Thoracic aorta (tissue), 2 donors: ENCODE data around the gene RCBTB2. TPM values are rescaled to one million over a fixed set of nuclear protein-coding genes. Genes with fewer than 3 reads are reported as not detected.

Source experiments
- ATAC-seq: fragments of 150-250 bp; one replicate; pipeline ENCODE4 v1.8.0; 2017; ENCODE audit warnings: low read depth; ENCODE audit not compliant: insufficient number of reproducible peaks, low FRiP score
- DNase-seq: peaks from one replicate; pipeline ENCODE4 v3.0.0-alpha.2; 2020; ENCODE audit warnings: low spot score
- H3K27ac ChIP-seq, 2 donors: fragments of 200-600 bp; sonication (generic); 1 replicate in 1 of 2; 2 replicates in 1 of 2; pipeline ENCODE4 v1.5.1; 2016; ENCODE audit warnings: mild to moderate bottlenecking in 2 of 2, moderate library complexity in 2 of 2
- H3K27me3 ChIP-seq: fragments of 200-600 bp; sonication (generic); replicated peaks from 2 replicates; pipeline ENCODE4 v1.6.0; 2016; ENCODE audit warnings: mild to moderate bottlenecking; ENCODE audit not compliant: insufficient read depth
- H3K36me3 ChIP-seq: fragments of 200-600 bp; sonication (generic); one replicate; pipeline ENCODE4 v1.5.1; 2016
- H3K4me1 ChIP-seq, 2 donors: fragments of 200-600 bp; sonication (generic); 1 replicate in 1 of 2; 2 replicates in 1 of 2; pipeline versions ENCODE4 v1.5.1 to v1.6.0; 2016; ENCODE audit warnings: low read depth in 2 of 2, mild to moderate bottlenecking in 1 of 2; ENCODE audit not compliant: control insufficient read depth in 1 of 2
- H3K4me3 ChIP-seq: fragments of 200-600 bp; sonication (generic); 2 replicates; pipeline ENCODE4 v1.5.1; 2016; ENCODE audit warnings: mild to moderate bottlenecking
- H3K9me3 ChIP-seq: fragments of 200-600 bp; sonication (generic); 2 replicates; pipeline ENCODE4 v1.5.1; 2016
- total RNA-seq, 2 donors: library from RNA; depleted of rRNA; stranded (reverse); fragments of >200 nt; gene quantifications; one replicate each; pipeline versions ENCODE4 v1.1.0 to v1.2.3, GENCODE V29; 2016
- TF ChIP-seq, protein P1 (sequence below): fragments of 200-600 bp; sonication (generic); IDR thresholded peaks from one replicate; pipeline ENCODE4 v1.5.1; 2019; ENCODE audit warnings: antibody characterized with exemption

Gene RCBTB2
- total RNA-seq, 2 donors from 2014 or later = 15.8 to 16.4 TPM

DNA sequence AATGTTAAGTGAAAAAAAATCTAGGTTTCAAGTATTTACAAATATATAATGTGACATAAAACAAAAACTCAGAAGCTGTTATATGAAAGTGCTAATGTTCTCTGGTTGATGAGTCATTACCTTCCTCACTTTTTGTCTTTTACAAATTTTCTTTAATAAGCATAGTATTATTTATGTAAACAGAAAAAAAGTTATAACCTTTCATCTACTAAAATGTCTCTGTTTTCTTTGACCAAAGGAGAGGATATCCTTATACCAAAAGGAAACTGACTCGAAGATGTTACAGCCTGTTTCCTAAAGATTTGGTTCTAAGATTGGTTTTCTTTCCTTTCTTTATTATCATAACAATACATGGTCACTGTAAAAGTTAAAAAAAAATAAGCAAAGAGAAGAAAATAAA is 38.0 kb downstream of the RCBTB2 start:
- no peaks in the 10 kb centered on the region for H3K9me3 ChIP-seq
- ATAC-seq = no peak
- no peaks in the 10 kb centered on the region for H3K27me3 ChIP-seq
- H3K4me3 ChIP-seq = no peak overlapping the region
- TF ChIP-seq, protein P1, sequence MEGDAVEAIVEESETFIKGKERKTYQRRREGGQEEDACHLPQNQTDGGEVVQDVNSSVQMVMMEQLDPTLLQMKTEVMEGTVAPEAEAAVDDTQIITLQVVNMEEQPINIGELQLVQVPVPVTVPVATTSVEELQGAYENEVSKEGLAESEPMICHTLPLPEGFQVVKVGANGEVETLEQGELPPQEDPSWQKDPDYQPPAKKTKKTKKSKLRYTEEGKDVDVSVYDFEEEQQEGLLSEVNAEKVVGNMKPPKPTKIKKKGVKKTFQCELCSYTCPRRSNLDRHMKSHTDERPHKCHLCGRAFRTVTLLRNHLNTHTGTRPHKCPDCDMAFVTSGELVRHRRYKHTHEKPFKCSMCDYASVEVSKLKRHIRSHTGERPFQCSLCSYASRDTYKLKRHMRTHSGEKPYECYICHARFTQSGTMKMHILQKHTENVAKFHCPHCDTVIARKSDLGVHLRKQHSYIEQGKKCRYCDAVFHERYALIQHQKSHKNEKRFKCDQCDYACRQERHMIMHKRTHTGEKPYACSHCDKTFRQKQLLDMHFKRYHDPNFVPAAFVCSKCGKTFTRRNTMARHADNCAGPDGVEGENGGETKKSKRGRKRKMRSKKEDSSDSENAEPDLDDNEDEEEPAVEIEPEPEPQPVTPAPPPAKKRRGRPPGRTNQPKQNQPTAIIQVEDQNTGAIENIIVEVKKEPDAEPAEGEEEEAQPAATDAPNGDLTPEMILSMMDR = no peak
- no peak for DNase-seq
- H3K36me3 ChIP-seq = no peaks in the 10 kb centered on the region
- no peaks in the 10 kb centered on the region for H3K4me1 ChIP-seq
- H3K27ac ChIP-seq = no peak overlapping the region

DNA sequence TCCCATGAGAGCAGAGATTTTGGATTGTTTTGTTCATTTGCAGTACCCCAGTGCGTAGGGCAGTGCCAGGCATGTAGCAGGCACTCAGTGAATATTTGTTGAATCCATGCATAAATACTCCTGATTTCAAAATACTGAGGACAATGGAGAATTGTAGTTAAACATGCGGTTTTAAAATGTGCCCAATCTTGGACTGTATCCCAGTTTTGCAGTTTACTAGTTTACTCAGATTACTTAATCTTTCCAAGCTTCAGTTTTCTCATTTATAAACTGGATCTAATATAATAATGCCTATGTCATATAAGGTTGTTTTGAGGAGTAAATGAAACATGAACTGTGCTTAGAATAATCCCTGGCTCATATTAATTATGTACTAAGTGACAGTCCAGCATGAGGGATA is 39.0 kb downstream of the RCBTB2 start:
- H3K36me3 ChIP-seq = no peaks in the 10 kb centered on the region
- H3K4me3 ChIP-seq = no peak overlapping the region
- H3K4me1 ChIP-seq = no peaks in the 10 kb centered on the region
- TF ChIP-seq, protein P1 = no peak
- H3K27ac ChIP-seq = no peak overlapping the region
- no peaks in the 10 kb centered on the region for H3K27me3 ChIP-seq
- H3K9me3 ChIP-seq = no peaks in the 10 kb centered on the region
- ATAC-seq (no peak), DNase-seq (no peak)

DNA sequence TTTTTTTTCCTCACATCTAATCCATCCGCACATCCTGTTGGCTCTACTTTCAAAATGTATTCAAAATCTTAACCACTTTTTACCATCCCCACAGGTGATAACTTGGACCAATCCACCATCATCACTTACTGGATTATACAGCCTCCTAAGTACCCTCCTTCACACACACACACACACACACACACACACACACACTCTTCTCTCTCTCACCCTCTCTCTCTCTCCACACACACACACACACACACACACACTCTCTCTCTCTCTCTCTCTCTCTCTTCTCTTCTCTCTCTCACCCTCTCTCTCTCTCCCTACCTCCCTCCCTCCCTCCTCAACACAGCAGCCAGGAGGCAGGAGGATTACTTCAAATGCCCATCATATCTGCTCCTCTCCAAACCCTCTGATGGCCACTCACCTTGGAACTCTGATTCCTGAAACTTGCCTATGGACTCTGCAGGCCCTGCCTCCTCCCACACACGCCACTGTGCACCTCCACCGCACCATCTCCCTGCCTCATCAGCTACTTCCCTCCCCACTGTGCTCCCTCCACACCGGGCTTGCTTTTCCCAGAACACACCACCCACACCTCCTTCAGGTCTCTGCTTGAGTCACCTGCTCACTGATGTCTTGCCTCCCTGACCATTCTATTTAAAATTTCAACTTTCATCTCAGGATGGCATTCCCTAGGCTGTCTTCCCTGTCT is 39.7 kb downstream of the RCBTB2 start:
- no peaks in the 10 kb centered on the region for H3K9me3 ChIP-seq
- no peak for DNase-seq
- TF ChIP-seq, protein P1 = no peak
- peaks cover under 1% of the 10 kb centered on the region for H3K36me3 ChIP-seq
- H3K27ac ChIP-seq = no peak overlapping the region
- no peaks in the 10 kb centered on the region for H3K4me1 ChIP-seq
- no peaks in the 10 kb centered on the region for H3K27me3 ChIP-seq
- ATAC-seq = no peak
- no peak overlapping the region for H3K4me3 ChIP-seq

DNA sequence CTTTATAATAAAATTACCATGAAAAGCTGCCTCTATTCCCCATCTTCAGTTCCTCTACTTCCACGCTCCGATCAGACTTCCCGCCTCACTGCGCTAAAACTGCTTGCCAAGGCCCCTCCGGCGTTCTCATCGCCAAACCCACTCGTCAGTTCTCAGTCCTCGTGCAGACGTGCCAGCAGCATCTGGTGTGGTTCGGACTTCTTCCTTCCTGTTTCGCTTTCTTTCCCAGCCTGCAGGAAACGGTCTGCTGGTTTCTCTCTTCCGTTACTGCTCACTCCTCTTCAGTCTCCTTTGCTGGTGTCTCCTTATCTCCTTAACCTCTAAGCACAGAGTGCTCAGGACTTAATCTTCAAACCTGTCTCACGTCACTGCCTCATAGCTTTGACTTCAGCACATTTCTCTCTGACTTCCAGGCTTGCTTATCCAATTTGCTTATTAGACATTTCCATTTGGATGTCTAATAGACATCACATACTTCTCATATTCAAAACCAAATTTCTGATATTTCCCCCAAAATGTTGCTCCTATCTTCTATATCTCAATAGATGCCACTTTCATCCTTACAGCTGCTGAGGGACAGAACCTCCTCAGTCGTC is 40.3 kb downstream of the RCBTB2 start:
- ATAC-seq = no peak
- H3K27me3 ChIP-seq = no peaks in the 10 kb centered on the region
- H3K9me3 ChIP-seq = no peaks in the 10 kb centered on the region
- peak overlapping the region; percentile 12 for H3K4me3 ChIP-seq
- TF ChIP-seq, protein P1 = no peak
- no peaks in the 10 kb centered on the region for H3K4me1 ChIP-seq
- no peak for DNase-seq
- no peak overlapping the region for H3K27ac ChIP-seq
- H3K36me3 ChIP-seq = peaks cover 3% of the 10 kb centered on the region

DNA sequence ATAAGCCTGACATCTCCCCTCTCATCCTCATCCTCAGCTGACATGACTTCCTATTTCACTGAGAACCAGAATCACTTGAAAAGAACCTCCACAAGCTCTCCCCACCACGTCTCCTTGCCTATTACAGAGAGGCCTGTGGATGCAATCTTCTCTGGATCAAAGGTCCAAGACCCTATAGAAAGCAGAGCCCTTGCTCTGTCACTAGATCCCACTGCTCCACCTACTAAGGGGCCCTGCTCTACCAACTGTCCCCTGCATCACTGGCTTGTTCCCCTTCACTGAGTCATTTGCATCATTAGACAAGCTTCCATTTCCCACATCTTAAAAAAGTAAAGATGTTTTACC is 40.8 kb downstream of the RCBTB2 start:
- H3K36me3 ChIP-seq = peaks cover 3% of the 10 kb centered on the region
- H3K27me3 ChIP-seq = no peaks in the 10 kb centered on the region
- DNase-seq (no peak), ATAC-seq (no peak)
- peak overlapping the region; percentile 30 to 34 for H3K27ac ChIP-seq
- TF ChIP-seq, protein P1 = no peak
- H3K9me3 ChIP-seq = no peaks in the 10 kb centered on the region
- H3K4me3 ChIP-seq = peak overlapping the region; percentile 12
- H3K4me1 ChIP-seq = no peaks in the 10 kb centered on the region
